Measurements from ENCODE around the gene REM1. TPM values are rescaled to one million over a fixed set of nuclear protein-coding genes. Genes with fewer than 3 reads are reported as not detected.
A peak's percentile ranks its signal among the peaks of the same experiment; 100 is the strongest.

Gene REM1
- total and polyA plus RNA-seq, 7 donors = 0.46 to 9.3 (median 3.8) TPM

- Histone ChIP-seq H3K4me3 (no peak overlapping the region), H3K36me3 (no peaks in the 10 kb centered on the region), H3K27me3 (peaks cover 10 to 35% (median 19%) of the 10 kb centered on the region in 3 donors), H3K9me3 (no peaks in the 10 kb centered on the region), H3K4me1 (peaks cover 0 to 15% (median 11%) of the 10 kb centered on the region in 4 donors), H3K27ac (peak overlapping the region in 2 of 4 donors; percentile 71 to 79)
- no peak for DNase-seq
- no peak for TF ChIP-seq POLR2A (IDR thresholded peaks at IDR 0.05)
- intact Hi-C loops (cut with DNase I) = no loop called here
- WGBS, 2 donors = 57 to 66% methylated on average over 2 of the region's 2 CpGs
Measured at GRCh38 chr20:31474097-31474436, 1.0 kb upstream of the REM1 start.

- 5 to 8% methylated on average over 29 of the region's 29 CpGs for WGBS, 2 donors
- no peak for DNase-seq
- intact Hi-C loops (cut with DNase I) = no loop called here
- peaks cover 10 to 35% (median 19%) of the 10 kb centered on the region in 3 donors for H3K27me3 ChIP-seq
- H3K27ac ChIP-seq = peak overlapping the region; percentile 67 to 79 (median 71)
- no peaks in the 10 kb centered on the region for H3K36me3 ChIP-seq
- peaks cover 0 to 15% (median 11%) of the 10 kb centered on the region in 4 donors for H3K4me1 ChIP-seq
- H3K4me3 ChIP-seq = peak overlapping the region; percentile 35 to 56 (median 50)
- H3K9me3 ChIP-seq = no peaks in the 10 kb centered on the region
- no peak for TF ChIP-seq POLR2AphosphoS5 (IDR thresholded peaks at IDR 0.05)
- no peak for TF ChIP-seq EP300 (IDR thresholded peaks at IDR 0.05)
- TF ChIP-seq POLR2A (IDR thresholded peaks at IDR 0.05) = no peak
- TF ChIP-seq CTCF (IDR thresholded peaks at IDR 0.05) = no peak
Measured at GRCh38 chr20:31475472-31476293, 595 bp downstream of the REM1 start.

- intact Hi-C loops (cut with DNase I) = no loop called here
- Histone ChIP-seq H3K4me1 (peaks cover 0 to 15% (median 11%) of the 10 kb centered on the region in 4 donors), H3K27me3 (peaks cover 10 to 35% (median 19%) of the 10 kb centered on the region in 3 donors), H3K9me3 (no peaks in the 10 kb centered on the region), H3K4me3 (peak overlapping the region in 3 of 4 donors; percentile 45 to 56 (median 55)), H3K36me3 (no peaks in the 10 kb centered on the region), H3K27ac (peak overlapping the region; percentile 67 to 79 (median 71))
- WGBS, 2 donors = 56 to 61% methylated on average over 6 of the region's 6 CpGs
- no peak for TF ChIP-seq EP300 (IDR thresholded peaks at IDR 0.05)
- no peak for TF ChIP-seq CTCF (IDR thresholded peaks at IDR 0.05)
- no peak for TF ChIP-seq POLR2AphosphoS5 (IDR thresholded peaks at IDR 0.05)
- no peak for TF ChIP-seq POLR2A (IDR thresholded peaks at IDR 0.05)
- DNase-seq = no peak
Measured at GRCh38 chr20:31476294-31476585, 1.2 kb downstream of the REM1 start.

- WGBS, 2 donors = 76 to 80% methylated on average over 6 of the region's 6 CpGs
- no peaks in the 10 kb centered on the region for H3K9me3 ChIP-seq
- peak overlapping the region in 3 of 4 donors; percentile 45 to 56 (median 55) for H3K4me3 ChIP-seq
- DNase-seq = no peak
- peak overlapping the region; percentile 67 to 79 (median 71) for H3K27ac ChIP-seq
- no peaks in the 10 kb centered on the region for H3K36me3 ChIP-seq
- peaks cover 10 to 35% (median 19%) of the 10 kb centered on the region in 3 donors for H3K27me3 ChIP-seq
- TF ChIP-seq CTCF (IDR thresholded peaks at IDR 0.05) (no peak), EP300 (IDR thresholded peaks at IDR 0.05) (no peak), POLR2A (IDR thresholded peaks at IDR 0.05) (no peak), POLR2AphosphoS5 (IDR thresholded peaks at IDR 0.05) (no peak)
- H3K4me1 ChIP-seq = peaks cover 0 to 15% (median 11%) of the 10 kb centered on the region in 4 donors
- intact Hi-C loops (cut with DNase I) = no loop called here
Measured at GRCh38 chr20:31476643-31477215, 1.6 kb downstream of the REM1 start.

- DNase-seq = no peak
- intact Hi-C loops (cut with DNase I) = no loop called here
- Histone ChIP-seq H3K4me3 (no peak overlapping the region), H3K27ac (peak overlapping the region; percentile 63 to 79 (median 68)), H3K36me3 (no peaks in the 10 kb centered on the region), H3K27me3 (peaks cover 0 to 19% (median 5%) of the 10 kb centered on the region in 3 donors), H3K9me3 (no peaks in the 10 kb centered on the region), H3K4me1 (peaks cover 0 to 16% (median 8%) of the 10 kb centered on the region in 4 donors)
- TF ChIP-seq EP300 (IDR thresholded peaks at IDR 0.05) (no peak), CTCF (IDR thresholded peaks at IDR 0.05) (no peak)
- 45 to 50% methylated on average over 36 of the region's 36 CpGs for WGBS, 2 donors
Measured at GRCh38 chr20:31484001-31484400, 8.9 kb downstream of the REM1 start.
